GM12874 (cell line): ENCODE results near the gene RASAL2.

Experiments
- CTCF ChIP-seq: IDR thresholded peaks from 2 replicates; pipeline ENCODE4 v1.5.1; 2011; ENCODE audit warnings: low read depth, mild to moderate bottlenecking, control low read depth, low read length, moderate library complexity; ENCODE audit not compliant: insufficient read depth

RASAL2 gene

GRCh38 chr1:178485541-178485981 lies 391.7 kb downstream of the RASAL2 start:
- no peak for TF ChIP-seq CTCF

- TF ChIP-seq CTCF = no peak
Measured at GRCh38 chr1:178486100-178487069, 392.5 kb downstream of the RASAL2 start.

- no peak for TF ChIP-seq CTCF
Measured at GRCh38 chr1:178487070-178487615, 393.2 kb downstream of the RASAL2 start.

GRCh38 chr1:178488393-178488792 lies 394.5 kb downstream of the RASAL2 start:
- no peak for TF ChIP-seq CTCF

- no peak for TF ChIP-seq CTCF
Measured at GRCh38 chr1:178489399-178489798, 395.5 kb downstream of the RASAL2 start.

- TF ChIP-seq CTCF = no peak
Measured at GRCh38 chr1:178490136-178490535, 396.2 kb downstream of the RASAL2 start.

GRCh38 chr1:178490967-178491366 lies 397.1 kb downstream of the RASAL2 start:
- no peak for TF ChIP-seq CTCF
